GM21423 (cell line): ENCODE results near the gene TBRG1.

Source experiments
- ATAC-seq: cut with Tn5 transposase; IDR thresholded peaks from one replicate; pipeline ENCODE4 v1.9.1; 2021; ENCODE audit warnings: mild to moderate bottlenecking, moderate library complexity; ENCODE audit not compliant: unreplicated experiment

The TBRG1 gene

DNA sequence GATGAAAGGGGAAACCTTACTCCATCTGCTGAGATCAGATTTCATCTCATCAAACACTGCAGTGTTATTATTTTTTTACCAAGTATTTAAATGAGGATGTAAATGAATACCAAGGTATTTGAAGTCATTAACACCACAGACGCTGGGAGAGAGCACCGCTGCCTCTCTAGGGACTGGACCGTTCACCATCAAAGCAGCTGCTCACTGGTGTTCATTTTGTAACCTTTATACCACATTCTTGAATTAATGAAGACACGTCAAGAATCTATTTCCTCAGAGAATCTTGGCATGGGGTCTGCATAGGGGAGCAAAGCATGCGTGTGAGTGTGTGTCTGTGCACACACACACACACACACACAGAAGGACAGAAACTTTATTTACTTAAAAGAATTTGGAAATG is 35.2 kb downstream of the TBRG1 start:
- no peak for ATAC-seq

DNA sequence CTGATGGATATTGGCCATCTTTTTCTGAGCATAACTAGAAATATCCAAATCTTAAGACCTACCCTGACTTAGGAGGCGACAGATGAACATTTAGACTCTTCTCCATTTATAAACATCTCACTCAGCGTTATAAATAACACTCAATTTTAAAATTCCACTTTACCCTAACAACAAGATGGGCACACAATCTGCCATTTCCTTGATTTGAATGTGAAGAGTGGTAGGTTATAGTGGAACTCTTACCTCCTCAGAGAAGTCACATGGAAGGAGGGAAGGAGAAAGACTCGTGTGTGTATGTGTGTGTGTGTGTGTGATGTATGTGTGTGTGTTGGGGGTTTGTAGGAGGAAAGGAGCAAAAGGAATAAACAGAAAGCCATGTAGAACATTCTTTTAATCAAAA is 35.8 kb downstream of the TBRG1 start:
- no peak for ATAC-seq

DNA sequence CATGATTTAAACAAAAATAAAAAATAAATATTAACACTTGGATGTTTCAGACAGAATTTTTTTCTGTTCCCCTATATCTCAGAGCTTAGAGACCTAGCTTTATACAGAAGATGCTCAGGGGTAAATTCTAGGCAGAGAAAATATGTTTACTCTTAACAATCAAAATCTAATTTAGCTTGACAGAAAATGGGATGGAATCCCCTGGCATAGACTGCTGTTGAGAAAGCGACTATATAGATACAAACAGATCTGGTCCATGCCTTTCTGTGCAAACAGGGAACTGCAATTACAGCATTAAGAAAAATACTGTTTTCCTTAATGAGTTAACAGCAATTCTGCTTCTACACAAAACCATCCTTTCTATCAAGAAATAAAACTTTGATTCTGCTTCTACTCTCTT is 36.3 kb downstream of the TBRG1 start:
- ATAC-seq = no peak

- no peak for ATAC-seq
Observed at GRCh38 chr11:124661553-124661952, 38.9 kb downstream of the TBRG1 start.

DNA sequence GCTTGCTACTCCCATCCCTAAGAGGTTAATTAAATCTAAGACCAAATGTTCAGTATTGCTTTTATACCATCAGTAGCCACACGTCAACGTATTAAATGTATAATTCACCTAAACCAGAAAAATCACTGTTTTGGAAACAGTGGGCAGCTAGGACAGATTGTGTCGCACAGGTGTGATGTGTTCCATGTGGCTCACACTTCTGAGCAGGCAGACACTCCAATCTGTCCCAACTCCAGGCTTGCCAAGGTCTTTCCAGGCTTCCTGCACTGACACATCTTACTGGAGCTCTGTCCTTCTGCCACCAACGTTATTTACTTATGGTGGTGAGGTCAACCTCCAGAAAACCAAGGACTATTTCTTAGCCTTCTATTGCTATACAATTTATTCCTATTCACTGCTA is 39.4 kb downstream of the TBRG1 start:
- no peak for ATAC-seq

DNA sequence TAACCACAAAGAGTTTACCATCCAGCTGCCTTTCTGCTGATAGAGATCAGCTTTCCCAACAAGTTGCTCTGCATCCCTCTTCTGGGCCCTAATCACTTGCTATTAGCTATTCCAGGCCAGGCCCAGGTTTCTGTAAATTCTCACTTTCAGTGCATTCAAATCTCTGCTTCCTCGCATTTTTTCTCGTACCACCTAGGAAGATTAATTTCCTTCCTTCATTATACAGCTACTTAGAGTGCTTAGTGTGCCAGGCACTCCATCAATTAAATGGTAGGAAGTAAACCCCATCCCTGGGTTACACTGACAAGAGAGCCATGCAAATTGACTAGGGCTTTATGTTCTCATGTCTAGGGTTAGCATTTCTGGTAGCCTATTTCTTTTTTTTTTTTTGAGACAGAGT is 41.2 kb downstream of the TBRG1 start:
- ATAC-seq = no peak

- ATAC-seq = no peak
Observed at GRCh38 chr11:124667601-124668000, 44.9 kb downstream of the TBRG1 start.

DNA sequence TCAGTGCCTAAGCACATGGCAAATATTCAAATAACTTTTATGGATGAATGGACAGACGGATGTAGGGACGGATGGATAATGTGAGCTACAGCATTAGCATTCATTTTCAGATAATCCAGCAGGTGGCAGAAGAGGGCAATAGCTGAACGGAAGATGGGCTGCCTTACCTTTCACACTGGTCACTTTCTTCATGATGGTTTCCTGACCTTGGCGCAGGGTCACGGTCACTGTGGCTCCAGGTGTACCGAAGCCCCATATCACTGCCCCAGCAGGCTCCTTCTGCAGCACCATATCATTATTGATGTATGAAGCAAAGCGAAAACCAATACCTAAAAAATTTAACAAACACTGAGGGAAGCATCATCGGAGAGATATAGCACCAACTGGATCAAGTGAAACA is 46.5 kb downstream of the TBRG1 start:
- no peak for ATAC-seq

DNA sequence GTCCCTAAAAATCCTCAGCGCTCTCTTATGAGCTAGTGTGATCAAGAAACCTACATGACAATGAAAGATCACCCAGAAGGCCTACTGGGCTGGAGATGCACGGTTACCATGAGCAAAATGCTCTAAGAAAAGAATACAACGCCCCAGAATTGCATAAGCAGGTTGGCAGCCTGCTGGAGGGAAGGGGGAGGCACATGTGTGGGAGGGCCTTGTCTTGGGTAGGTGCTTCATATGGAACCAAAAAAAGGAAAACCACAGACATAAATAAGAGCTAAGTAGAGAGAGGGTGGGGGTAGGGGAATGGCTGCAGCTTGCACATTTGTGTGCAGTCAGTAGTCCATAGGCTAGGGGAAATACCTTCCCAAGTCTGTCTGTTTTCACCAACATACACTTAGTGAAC is 48.1 kb downstream of the TBRG1 start:
- ATAC-seq = no peak

DNA sequence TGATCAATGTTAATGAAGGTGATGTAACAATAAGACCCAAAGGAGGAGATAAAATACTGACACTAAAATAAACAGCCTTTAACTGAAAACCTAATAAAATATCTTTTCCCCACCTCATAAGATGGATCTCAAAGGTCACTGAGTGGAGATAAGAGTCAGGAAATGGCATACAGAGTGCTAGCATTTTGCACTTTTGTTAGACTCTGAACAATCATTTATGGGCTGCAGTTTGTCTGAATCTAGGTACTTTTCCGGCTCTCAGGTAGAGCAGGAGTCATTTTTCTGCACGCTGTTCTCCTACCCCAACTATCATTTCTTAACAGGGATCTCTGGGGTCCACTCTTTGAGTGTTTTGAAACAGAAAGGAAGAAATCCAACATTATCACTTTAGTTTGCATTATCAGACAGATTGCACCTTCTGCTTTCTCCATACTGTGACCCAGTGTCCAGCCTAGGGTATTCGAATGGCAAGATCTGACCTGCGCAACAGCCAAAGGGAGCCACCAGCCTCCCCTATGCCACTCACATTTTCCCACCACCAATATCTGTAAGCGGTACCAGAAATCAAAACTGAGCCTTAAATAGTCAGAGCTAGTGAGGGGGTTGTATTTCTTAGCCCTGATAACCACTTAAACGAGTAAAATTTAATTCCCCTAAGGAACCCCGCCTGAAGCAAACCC is 50.0 kb downstream of the TBRG1 start:
- no peak for ATAC-seq

GRCh38 chr11:124673333-124674167 is 50.9 kb downstream of the TBRG1 start, which contains the start of the genes SIAE and SPA17:
Gene SIAE, minus strand, starts transcription at chr11:124673739. Its CDS starts 31 bp downstream, at chr11:124673708.
Gene SPA17, plus strand, starts transcription at chr11:124673904. Its CDS starts 1,361 bp downstream, at chr11:124675265.
- ATAC-seq = peak; percentile 87

DNA sequence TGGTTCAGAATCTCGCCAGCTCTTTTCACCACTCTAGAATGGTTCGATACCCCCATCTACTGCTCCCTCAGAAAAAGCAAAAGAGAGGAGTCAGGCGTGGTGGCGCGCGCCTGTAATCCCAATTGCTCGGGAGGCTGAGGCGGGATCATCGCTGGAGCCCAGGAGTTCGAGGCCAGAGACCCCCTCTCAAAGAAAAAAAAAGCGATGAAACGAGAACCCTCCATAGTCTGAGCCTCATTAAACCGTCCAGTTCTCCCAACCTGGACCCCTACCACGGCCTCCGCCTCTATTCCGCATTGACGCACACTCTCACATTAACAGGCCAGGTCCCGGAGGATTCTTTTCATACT is 51.5 kb downstream of the TBRG1 start:
- ATAC-seq = no peak

GRCh38 chr11:124674571-124674970 is 51.9 kb downstream of the TBRG1 start:
- no peak for ATAC-seq

DNA sequence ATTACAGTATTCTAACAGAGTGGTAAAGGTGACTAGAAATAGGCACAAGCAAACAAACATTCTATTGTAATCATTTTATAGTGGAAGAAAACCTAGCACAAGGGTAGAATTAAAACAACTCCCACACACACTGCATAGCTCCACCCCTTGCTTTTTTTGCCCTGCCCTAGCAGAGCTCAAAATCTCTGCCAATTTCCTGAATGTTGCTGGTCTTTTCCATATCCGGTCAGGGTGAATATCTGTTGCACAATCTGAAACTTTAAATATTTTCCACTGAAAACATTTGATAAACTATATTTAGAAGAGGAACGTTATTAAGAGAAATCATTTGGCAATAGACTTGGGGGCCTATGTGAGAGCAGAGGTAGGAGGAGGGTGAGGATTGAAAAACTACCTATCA is 53.7 kb downstream of the TBRG1 start:
- ATAC-seq = no peak

DNA sequence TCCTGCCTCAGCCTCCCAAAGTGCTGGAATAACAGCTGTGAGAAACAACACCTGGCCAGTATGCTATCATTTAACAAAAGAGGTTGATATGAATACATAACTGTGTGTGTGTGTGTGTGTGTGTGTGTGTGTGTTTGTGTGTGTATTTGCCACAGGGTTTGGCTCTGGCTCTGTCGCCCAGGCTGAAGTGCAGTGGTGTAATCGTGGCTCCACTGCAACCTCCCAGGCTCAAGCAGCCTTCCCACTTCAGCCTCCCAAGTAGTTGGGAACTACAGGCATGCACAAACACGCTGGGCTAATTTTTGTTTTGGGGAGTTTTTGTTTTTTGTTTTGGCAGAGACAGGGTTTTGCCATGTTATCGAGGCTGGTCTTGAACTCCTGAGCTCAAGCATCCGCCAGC is 55.8 kb downstream of the TBRG1 start:
- ATAC-seq = no peak

- ATAC-seq = no peak
Observed at GRCh38 chr11:124681421-124681820, 58.8 kb downstream of the TBRG1 start.

DNA sequence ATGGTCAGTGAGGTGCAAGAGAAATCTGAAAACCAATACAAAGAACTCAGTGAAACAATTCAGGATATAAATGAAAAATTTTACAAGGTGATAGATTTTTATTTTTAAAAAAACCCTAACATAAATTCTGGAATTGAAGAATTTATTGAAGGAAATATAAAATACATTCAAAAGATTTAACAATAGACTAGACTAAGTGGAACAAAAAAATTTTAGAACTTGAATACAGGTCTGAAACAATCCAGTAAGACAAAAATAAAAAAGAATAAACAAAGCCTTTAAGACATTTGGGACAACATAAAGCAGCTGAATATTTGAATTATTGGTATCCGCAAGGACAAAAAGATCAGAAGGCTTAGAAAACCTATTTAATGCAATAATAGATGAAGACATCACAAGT is 59.8 kb downstream of the TBRG1 start:
- no peak for ATAC-seq
